ENCODE results near the gene ZNF653. TPM values are rescaled to one million over a fixed set of nuclear protein-coding genes. Genes with fewer than 3 reads are reported as not detected.

Gene ZNF653
- total RNA-seq, 6 experiments from 2014 or later = 2.7 to 7.0 (median 3.9) TPM

GRCh38 chr19:11486661-11487503 is 18.8 kb downstream of the ZNF653 start:
- DNase-seq (no peak), ATAC-seq (no peak)
- no peak for TF ChIP-seq POLR2A (IDR thresholded peaks at IDR 0.05)
- TF ChIP-seq, protein P1, sequence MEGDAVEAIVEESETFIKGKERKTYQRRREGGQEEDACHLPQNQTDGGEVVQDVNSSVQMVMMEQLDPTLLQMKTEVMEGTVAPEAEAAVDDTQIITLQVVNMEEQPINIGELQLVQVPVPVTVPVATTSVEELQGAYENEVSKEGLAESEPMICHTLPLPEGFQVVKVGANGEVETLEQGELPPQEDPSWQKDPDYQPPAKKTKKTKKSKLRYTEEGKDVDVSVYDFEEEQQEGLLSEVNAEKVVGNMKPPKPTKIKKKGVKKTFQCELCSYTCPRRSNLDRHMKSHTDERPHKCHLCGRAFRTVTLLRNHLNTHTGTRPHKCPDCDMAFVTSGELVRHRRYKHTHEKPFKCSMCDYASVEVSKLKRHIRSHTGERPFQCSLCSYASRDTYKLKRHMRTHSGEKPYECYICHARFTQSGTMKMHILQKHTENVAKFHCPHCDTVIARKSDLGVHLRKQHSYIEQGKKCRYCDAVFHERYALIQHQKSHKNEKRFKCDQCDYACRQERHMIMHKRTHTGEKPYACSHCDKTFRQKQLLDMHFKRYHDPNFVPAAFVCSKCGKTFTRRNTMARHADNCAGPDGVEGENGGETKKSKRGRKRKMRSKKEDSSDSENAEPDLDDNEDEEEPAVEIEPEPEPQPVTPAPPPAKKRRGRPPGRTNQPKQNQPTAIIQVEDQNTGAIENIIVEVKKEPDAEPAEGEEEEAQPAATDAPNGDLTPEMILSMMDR (IDR thresholded peaks at IDR 0.05) = no peak
- H3K27me3 ChIP-seq = peaks cover 0 to 12% of the 10 kb centered on the region in 2 donors
- H3K9me3 ChIP-seq = no peaks in the 10 kb centered on the region
- intact Hi-C loops (cut with DNase I) = no loop called here
- WGBS (ENCODE audit: insufficient coverage, low coverage, low lambda C conversion rate, missing lambda C conversion rate) = 88% methylated on average over 3 of the region's 45 CpGs
- peaks cover 0 to 49% (median 14%) of the 10 kb centered on the region in 4 donors for H3K4me1 ChIP-seq
- no peak overlapping the region for H3K4me3 ChIP-seq
- no peak overlapping the region for H3K27ac ChIP-seq
- no peaks in the 10 kb centered on the region for H3K36me3 ChIP-seq

DNA sequence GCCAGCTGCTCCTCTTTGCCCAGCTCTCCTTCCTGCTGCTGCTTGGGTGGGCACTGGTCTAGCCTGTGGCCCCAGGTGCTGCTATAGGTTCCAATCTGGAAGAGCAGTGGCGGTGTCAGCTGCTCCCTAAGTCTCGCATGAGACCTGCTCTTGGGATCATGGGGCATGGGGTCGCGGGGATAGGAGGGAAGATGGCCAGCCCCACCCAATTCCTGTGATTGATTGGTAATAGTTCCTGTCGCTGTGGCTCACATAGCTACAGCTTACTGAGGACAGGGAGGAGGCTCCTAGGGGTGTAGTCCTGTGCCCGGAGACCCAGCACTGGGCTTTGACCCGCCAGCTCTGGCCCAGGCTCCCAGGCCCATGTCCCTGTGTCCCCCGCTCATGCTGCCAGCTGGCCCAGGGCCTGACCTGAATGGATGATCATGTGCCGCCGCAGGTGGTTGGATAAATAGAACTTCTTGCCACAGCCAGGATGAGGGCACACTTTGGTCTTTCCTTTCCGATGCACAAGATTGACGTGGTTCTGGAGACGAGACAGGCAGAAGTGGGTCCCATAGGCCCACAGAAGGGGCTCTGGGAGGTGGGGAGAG is 20.3 kb downstream of the ZNF653 start:
- H3K9me3 ChIP-seq = no peaks in the 10 kb centered on the region
- ATAC-seq (peak; percentile 53 to 86 (median 80)), DNase-seq (peak; percentile 71 to 97 (median 93))
- H3K36me3 ChIP-seq = no peaks in the 10 kb centered on the region
- intact Hi-C loops (cut with DNase I) = no loop called here
- peaks cover 0 to 40% (median 11%) of the 10 kb centered on the region in 4 donors for H3K4me1 ChIP-seq
- H3K27ac ChIP-seq = peak overlapping the region in 2 of 3 donors; percentile 54 to 55
- peaks cover 0 to 12% of the 10 kb centered on the region in 2 donors for H3K27me3 ChIP-seq
- no peak for TF ChIP-seq POLR2A (IDR thresholded peaks at IDR 0.05)
- TF ChIP-seq, protein P1 (IDR thresholded peaks at IDR 0.05) = no peak
- WGBS (ENCODE audit: insufficient coverage, low coverage, low lambda C conversion rate, missing lambda C conversion rate) = 37% methylated on average over 9 of the region's 13 CpGs
- H3K4me3 ChIP-seq = no peak overlapping the region

DNA sequence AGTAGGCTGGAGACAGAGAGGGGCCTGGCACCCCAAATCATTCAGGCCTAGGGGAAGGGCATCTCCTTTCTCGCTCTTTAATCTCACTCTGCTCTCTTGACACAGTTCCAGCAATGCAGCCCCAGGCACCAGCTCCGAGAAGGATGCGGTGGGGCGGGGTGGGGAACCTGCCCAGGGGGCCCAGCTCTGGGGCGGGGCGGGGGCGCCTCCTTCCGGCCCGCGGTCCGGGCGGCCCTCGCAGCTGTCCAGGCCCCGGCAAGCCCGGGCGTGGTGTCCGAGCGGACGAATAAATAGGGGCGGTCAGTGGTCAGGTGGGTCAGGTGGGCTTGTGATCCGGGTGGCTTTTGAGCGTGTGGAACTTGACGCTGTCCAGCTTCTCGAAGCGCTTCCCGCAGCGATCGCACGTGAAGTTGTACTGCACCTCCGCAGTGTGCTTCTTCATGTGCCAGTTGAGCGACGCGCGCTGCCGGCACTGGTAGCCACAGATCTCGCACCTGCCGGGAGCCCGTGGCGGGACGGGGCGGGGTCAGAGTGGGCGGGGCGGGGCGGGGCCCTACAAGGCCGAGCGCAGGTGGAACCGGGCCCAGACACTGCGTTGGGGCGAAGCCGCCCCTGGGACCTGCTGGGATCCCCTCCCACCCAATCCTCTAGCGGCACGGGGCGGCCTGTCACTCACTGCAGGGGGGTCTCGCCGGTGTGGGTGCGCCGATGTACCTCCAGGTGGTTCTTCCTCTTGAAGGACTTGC is 22.1 kb downstream of the ZNF653 start:
- Histone ChIP-seq H3K27me3 (peaks cover 0 to 12% of the 10 kb centered on the region in 2 donors), H3K4me3 (no peak overlapping the region), H3K4me1 (peaks cover 0 to 29% (median 6%) of the 10 kb centered on the region in 4 donors), H3K9me3 (no peaks in the 10 kb centered on the region), H3K36me3 (no peaks in the 10 kb centered on the region), H3K27ac (no peak overlapping the region)
- TF ChIP-seq POLR2A (IDR thresholded peaks at IDR 0.05) = no peak
- TF ChIP-seq, protein P1 (IDR thresholded peaks at IDR 0.05) = no peak
- ATAC-seq (no peak), DNase-seq (peak in 1 of 3 donors; percentile 29)
- intact Hi-C loops (cut with DNase I) = no loop called here
- 90% methylated on average over 28 of the region's 57 CpGs for WGBS (ENCODE audit: insufficient coverage, low coverage, low lambda C conversion rate, missing lambda C conversion rate)

GRCh38 chr19:11482384-11483050 is 23.1 kb downstream of the ZNF653 start:
- ATAC-seq (peak; percentile 71 to 84 (median 76)), DNase-seq (peak; percentile 79 to 85 (median 84))
- Histone ChIP-seq H3K4me3 (peak overlapping the region in 2 of 3 donors; percentile 2 to 24), H3K9me3 (no peaks in the 10 kb centered on the region), H3K36me3 (no peaks in the 10 kb centered on the region), H3K27ac (no peak overlapping the region), H3K27me3 (peaks cover 0 to 12% of the 10 kb centered on the region in 2 donors), H3K4me1 (peaks cover 0 to 29% (median 6%) of the 10 kb centered on the region in 4 donors)
- no CpG with 5 or more reads among the region's 58 CpGs for WGBS (ENCODE audit: insufficient coverage, low coverage, low lambda C conversion rate, missing lambda C conversion rate)
- intact Hi-C loops (cut with DNase I) = no loop called here
- TF ChIP-seq POLR2A (IDR thresholded peaks at IDR 0.05) = no peak
- TF ChIP-seq, protein P1 (IDR thresholded peaks at IDR 0.05) = peak; percentile 93 to 97 (median 95)

Measured in right lobe of liver (tissue), 6 donors.